K562 (cell line): Measurements from ENCODE around the gene GFOD1.

Experiments used
- CTCF ChIP-seq, 3 experiments: IDR thresholded peaks in 2 of 3; conservative IDR thresholded peaks in 1 of 3; 2 replicates each; pipeline ENCODE4 v1.5.1; 2011 to 2012; ENCODE audit warnings: low read length in 3 of 3, mild to moderate bottlenecking in 3 of 3, control low read depth in 2 of 3, improper control_type of control experiment in 1 of 3, inconsistent platforms in 1 of 3, low read depth in 1 of 3, mixed read lengths in 1 of 3, moderate library complexity in 1 of 3; ENCODE audit not compliant: insufficient read depth in 2 of 3
- EP300 ChIP-seq: IDR thresholded peaks from 2 replicates; pipeline ENCODE4 v1.6.1; 2012; ENCODE audit warnings: low read length, improper control_type of control experiment
- EZH2 ChIP-seq: IDR thresholded peaks from 2 replicates; pipeline ENCODE4 v1.6.1; 2012; ENCODE audit warnings: low read depth, mild to moderate bottlenecking, inconsistent platforms, low read length, borderline replicate concordance
- GATAD2A ChIP-seq: fragments of 450-650 bp; IDR thresholded peaks from 2 replicates; pipeline ENCODE4 v1.6.1; 2017
- HNRNPLL ChIP-seq: fragments of 200-400 bp; formaldehyde crosslinking; IDR thresholded peaks from 2 replicates; pipeline ENCODE4 v1.6.1; 2017; ENCODE audit warnings: low read length, low read depth, mild to moderate bottlenecking; ENCODE audit not compliant: poor library complexity, severe bottlenecking
- JUN ChIP-seq, 2 experiments: sonication (generic) in 1 of 2; formaldehyde crosslinking in 1 of 2; IDR thresholded peaks; 2 replicates each; pipeline versions ENCODE4 v1.6.1 to v1.8.0; 2012 to 2022; ENCODE audit warnings: borderline replicate concordance in 2 of 2, mild to moderate bottlenecking in 2 of 2, improper control_type of control experiment in 1 of 2, low read depth in 1 of 2, low read length in 1 of 2, missing genetic modification reagents in 1 of 2
- JUND ChIP-seq, 2 experiments: IDR thresholded peaks; 2 replicates in 1 of 2; 3 replicates in 1 of 2; pipeline ENCODE4 v1.6.1; 2011; ENCODE audit warnings: borderline replicate concordance in 2 of 2, low read depth in 2 of 2, low read length in 2 of 2, improper control_type of control experiment in 1 of 2, missing biosample characterization in 1 of 2, missing genetic modification characterization in 1 of 2, missing genetic modification reagents in 1 of 2
- MAFF ChIP-seq: IDR thresholded peaks from 2 replicates; pipeline ENCODE4 v1.6.1; 2012; ENCODE audit warnings: low read length, improper control_type of control experiment
- MAFG ChIP-seq: fragments of 450-650 bp; conservative IDR thresholded peaks from 2 replicates; pipeline ENCODE4 v1.6.1; 2016; ENCODE audit warnings: missing genetic modification characterization, missing compliant biosample characterization
- STAT6 ChIP-seq: sonication (generic); formaldehyde crosslinking; IDR thresholded peaks from 2 replicates; pipeline ENCODE4 v1.8.1; 2023; ENCODE audit warnings: mild to moderate bottlenecking, missing genetic modification reagents
- ZFP36 ChIP-seq: fragments of 150-350 bp; IDR thresholded peaks from 2 replicates; pipeline ENCODE4 v1.6.1; 2018; ENCODE audit warnings: low read length, low read depth; ENCODE audit not compliant: partially characterized antibody
- ZFX ChIP-seq: sonication (generic); formaldehyde crosslinking; IDR thresholded peaks from 2 replicates; pipeline ENCODE4 v1.8.0; 2022; ENCODE audit warnings: mild to moderate bottlenecking, missing genetic modification reagents, moderate library complexity
- TF ChIP-seq, protein P1 (sequence below): fragments of 150-350 bp; conservative IDR thresholded peaks from 2 replicates; pipeline ENCODE4 v1.6.1; 2014; ENCODE audit warnings: low read length
- TF ChIP-seq, protein P2 (sequence below): sonication (generic); formaldehyde crosslinking; IDR thresholded peaks from 2 replicates; pipeline ENCODE4 v1.8.0; 2022; ENCODE audit warnings: mild to moderate bottlenecking, low read depth, missing genetic modification reagents

DNA sequence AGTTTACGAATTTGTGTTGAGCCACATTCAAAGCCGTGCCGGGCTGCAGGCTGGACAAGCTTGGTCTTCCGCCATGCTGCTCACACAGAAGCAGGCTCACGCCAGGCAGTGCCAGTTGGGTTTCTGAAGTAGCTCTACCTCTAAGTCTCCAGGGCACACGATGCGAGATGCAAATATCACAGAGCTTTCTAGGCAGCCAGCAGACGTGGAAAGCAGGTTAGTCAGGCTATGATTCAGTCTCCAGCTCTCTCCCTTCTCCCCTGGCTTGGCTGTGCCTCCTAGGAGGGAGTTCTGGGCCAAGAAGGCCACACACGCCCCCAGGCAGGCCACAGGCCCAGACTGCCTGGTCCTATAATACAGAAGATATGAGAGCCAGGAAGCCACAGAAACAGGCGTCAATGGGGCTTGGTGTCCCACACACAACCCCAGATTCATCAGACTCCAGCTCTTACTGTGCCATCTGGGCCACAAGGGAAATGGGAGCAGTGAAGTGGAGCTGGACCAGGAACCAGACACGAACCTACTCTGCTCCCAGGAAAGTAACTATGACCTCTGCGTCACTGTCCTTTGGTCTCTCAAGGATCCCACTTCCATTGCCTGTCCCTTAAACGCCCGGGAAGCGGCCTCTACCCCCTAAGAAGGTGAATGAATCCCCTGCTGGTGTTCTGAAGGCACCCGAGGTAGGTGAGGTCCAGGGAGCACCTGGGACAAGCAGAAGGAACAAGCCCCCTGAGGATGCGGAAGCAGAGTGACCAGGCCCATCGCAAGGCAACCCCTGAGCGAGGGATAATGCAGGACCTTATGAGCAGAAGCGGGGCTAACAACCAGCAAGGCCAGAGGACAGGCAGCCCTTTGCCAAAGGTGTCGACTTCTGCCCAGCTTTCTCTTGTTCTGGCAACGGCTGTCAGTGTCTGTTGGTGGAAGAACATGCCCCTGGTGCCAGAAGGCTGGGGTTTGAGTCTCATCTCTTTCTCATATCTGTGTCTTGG is 61.2 kb downstream of the GFOD1 start:
- TF ChIP-seq MAFF: no peak
- TF ChIP-seq ZFP36: no peak
- TF ChIP-seq JUN (IDR thresholded peaks at IDR 0.05; ENCODE audit: borderline replicate concordance, low read depth, low read length): no peak
- no peak for TF ChIP-seq JUN (CRISPR knock-in tag; IDR thresholded peaks at IDR 0.05; ENCODE audit: borderline replicate concordance)
- no peak for TF ChIP-seq ZFX
- TF ChIP-seq CTCF (IDR thresholded peaks at IDR 0.05 in 2 of 3, conservative IDR thresholded peaks at IDR 0.05 in 1 of 3; ENCODE audit: insufficient read depth in 2 of 3, low read depth in 1 of 3, low read length in 3 of 3): no peak
- TF ChIP-seq EP300: no peak
- TF ChIP-seq JUND (IDR thresholded peaks at IDR 0.05; ENCODE audit: borderline replicate concordance, low read depth, low read length): no peak
- no peak for TF ChIP-seq JUND (tag; IDR thresholded peaks at IDR 0.05; ENCODE audit: borderline replicate concordance, low read depth, low read length)
- TF ChIP-seq HNRNPLL: no peak
- TF ChIP-seq, protein P1, sequence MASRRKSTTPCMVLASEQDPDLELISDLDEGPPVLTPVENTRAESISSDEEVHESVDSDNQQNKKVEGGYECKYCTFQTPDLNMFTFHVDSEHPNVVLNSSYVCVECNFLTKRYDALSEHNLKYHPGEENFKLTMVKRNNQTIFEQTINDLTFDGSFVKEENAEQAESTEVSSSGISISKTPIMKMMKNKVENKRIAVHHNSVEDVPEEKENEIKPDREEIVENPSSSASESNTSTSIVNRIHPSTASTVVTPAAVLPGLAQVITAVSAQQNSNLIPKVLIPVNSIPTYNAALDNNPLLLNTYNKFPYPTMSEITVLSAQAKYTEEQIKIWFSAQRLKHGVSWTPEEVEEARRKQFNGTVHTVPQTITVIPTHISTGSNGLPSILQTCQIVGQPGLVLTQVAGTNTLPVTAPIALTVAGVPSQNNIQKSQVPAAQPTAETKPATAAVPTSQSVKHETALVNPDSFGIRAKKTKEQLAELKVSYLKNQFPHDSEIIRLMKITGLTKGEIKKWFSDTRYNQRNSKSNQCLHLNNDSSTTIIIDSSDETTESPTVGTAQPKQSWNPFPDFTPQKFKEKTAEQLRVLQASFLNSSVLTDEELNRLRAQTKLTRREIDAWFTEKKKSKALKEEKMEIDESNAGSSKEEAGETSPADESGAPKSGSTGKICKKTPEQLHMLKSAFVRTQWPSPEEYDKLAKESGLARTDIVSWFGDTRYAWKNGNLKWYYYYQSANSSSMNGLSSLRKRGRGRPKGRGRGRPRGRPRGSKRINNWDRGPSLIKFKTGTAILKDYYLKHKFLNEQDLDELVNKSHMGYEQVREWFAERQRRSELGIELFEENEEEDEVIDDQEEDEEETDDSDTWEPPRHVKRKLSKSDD: no peak
- TF ChIP-seq, protein P2, sequence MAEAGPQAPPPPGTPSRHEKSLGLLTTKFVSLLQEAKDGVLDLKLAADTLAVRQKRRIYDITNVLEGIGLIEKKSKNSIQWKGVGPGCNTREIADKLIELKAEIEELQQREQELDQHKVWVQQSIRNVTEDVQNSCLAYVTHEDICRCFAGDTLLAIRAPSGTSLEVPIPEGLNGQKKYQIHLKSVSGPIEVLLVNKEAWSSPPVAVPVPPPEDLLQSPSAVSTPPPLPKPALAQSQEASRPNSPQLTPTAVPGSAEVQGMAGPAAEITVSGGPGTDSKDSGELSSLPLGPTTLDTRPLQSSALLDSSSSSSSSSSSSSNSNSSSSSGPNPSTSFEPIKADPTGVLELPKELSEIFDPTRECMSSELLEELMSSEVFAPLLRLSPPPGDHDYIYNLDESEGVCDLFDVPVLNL (CRISPR knock-in tag): no peak
- no peak for TF ChIP-seq STAT6 (CRISPR knock-in tag)
- TF ChIP-seq EZH2: no peak
- TF ChIP-seq MAFG (tag): no peak
- TF ChIP-seq GATAD2A: no peak
